Endodermal cell (in vitro differentiated cells): ENCODE results near the gene CC2D2A. TPM values are rescaled to one million over a fixed set of nuclear protein-coding genes. Genes with fewer than 3 reads are reported as not detected.

Source experiments
- DNase-seq: peaks from one replicate; pipeline ENCODE4 v3.0.0-alpha.2; 2017
- H3K27ac ChIP-seq: 2 replicates; pipeline ENCODE4 v1.5.1; 2013; ENCODE audit warnings: mild to moderate bottlenecking, low read depth, low read length, moderate library complexity
- H3K27me3 ChIP-seq: 2 replicates; pipeline ENCODE4 v1.6.1; 2013; ENCODE audit warnings: mild to moderate bottlenecking, low read length, moderate library complexity; ENCODE audit not compliant: insufficient read depth, control insufficient read depth, poor library complexity, severe bottlenecking
- H3K36me3 ChIP-seq: 2 replicates; pipeline ENCODE4 v1.7.0; 2013; ENCODE audit warnings: mild to moderate bottlenecking, low read length, moderate library complexity; ENCODE audit not compliant: control insufficient read depth, insufficient read depth
- H3K4me1 ChIP-seq: one replicate; pipeline ENCODE4 v1.7.0; 2013; ENCODE audit warnings: low read length; ENCODE audit not compliant: control insufficient read depth, insufficient read depth
- H3K4me3 ChIP-seq: 2 replicates; pipeline ENCODE4 v1.5.1; 2013; ENCODE audit warnings: mild to moderate bottlenecking, low read length, moderate library complexity
- H3K9ac ChIP-seq: 2 replicates; pipeline ENCODE4 v1.6.1; 2013; ENCODE audit warnings: mild to moderate bottlenecking, low read length, moderate library complexity; ENCODE audit not compliant: poor library complexity, severe bottlenecking; ENCODE audit errors: extremely low read depth
- H3K9me3 ChIP-seq: 2 replicates; pipeline ENCODE4 v1.6.1; 2013; ENCODE audit warnings: mild to moderate bottlenecking, low read length, moderate library complexity; ENCODE audit not compliant: control insufficient read depth
- H3K27ac Mint-ChIP-seq: 2 replicates; pipeline ENCODE4 v1.8.0; 2020; ENCODE audit warnings: mixed read lengths
- H3K27me3 Mint-ChIP-seq: 2 replicates; pipeline ENCODE4 v1.8.0; 2021; ENCODE audit warnings: mild to moderate bottlenecking, mixed read lengths; ENCODE audit not compliant: insufficient read depth
- H3K36me3 Mint-ChIP-seq: 2 replicates; pipeline ENCODE4 v1.8.0; 2020; ENCODE audit warnings: low read depth, mixed read lengths
- H3K4me1 Mint-ChIP-seq: 2 replicates; pipeline ENCODE4 v1.8.0; 2020; ENCODE audit warnings: mixed read lengths
- H3K4me3 Mint-ChIP-seq: 2 replicates; pipeline ENCODE4 v1.8.0; 2020; ENCODE audit warnings: mild to moderate bottlenecking, moderate library complexity, mixed read lengths
- H3K9me3 Mint-ChIP-seq: 2 replicates; pipeline ENCODE4 v1.8.0; 2020; ENCODE audit warnings: mild to moderate bottlenecking, mixed read lengths
- CTCF ChIP-seq: fragments of 200-600 bp; sonication (generic); conservative IDR thresholded peaks from 2 replicates; pipeline ENCODE4 v1.5.0; 2021; ENCODE audit warnings: antibody characterized with exemption, mild to moderate bottlenecking
- WGBS, 2 experiments: methylation state at CpG; one replicate each; pipeline versions ENCODE4 v1.1.5 to v1.1.7; 2013; ENCODE audit warnings: missing lambda C conversion rate in 2 of 2, mixed read lengths in 1 of 2; ENCODE audit not compliant: insufficient coverage in 1 of 2, insufficient read length in 1 of 2; 5-methylcytosine and 5-hydroxymethylcytosine counted together
- total RNA-seq, 2 donors: library from RNA; stranded (reverse); fragmentation: NEBNext Ultra II Directional in 1 of 2; extraction: Animal tissue kit (Norgen Biotek cat#: 25700) in 1 of 2; gene quantifications; 2 replicates in 1 of 2; 3 replicates in 1 of 2; pipeline ENCODE4 v1.2.1, GENCODE V29; 2021

Gene CC2D2A
- total RNA-seq, 2 donors from 2014 or later, result 12.3 to 25.2 TPM

GRCh38 chr4:15577508-15577907, 107.8 kb downstream of the CC2D2A start:
- H3K27me3 Mint-ChIP-seq, result no peaks in the 10 kb centered on the region
- H3K36me3 ChIP-seq, result no peaks in the 10 kb centered on the region
- H3K4me3 Mint-ChIP-seq, result no peak overlapping the region
- no peak overlapping the region for H3K27ac ChIP-seq
- H3K27ac Mint-ChIP-seq, result peak overlapping the region; percentile 30
- no peak overlapping the region for H3K9ac ChIP-seq
- H3K9me3 Mint-ChIP-seq, result no peaks in the 10 kb centered on the region
- no peak for TF ChIP-seq CTCF
- no peaks in the 10 kb centered on the region for H3K4me1 Mint-ChIP-seq
- no peaks in the 10 kb centered on the region for H3K27me3 ChIP-seq
- peaks cover 5% of the 10 kb centered on the region for H3K36me3 Mint-ChIP-seq
- peaks cover 2% of the 10 kb centered on the region for H3K4me1 ChIP-seq
- DNase-seq, result no peak
- H3K9me3 ChIP-seq, result no peaks in the 10 kb centered on the region
- no peak overlapping the region for H3K4me3 ChIP-seq

GRCh38 chr4:15584785-15585184, 115.1 kb downstream of the CC2D2A start:
- Histone ChIP-seq H3K9me3 (peaks cover 7% of the 10 kb centered on the region), H3K4me1 (no peaks in the 10 kb centered on the region), H3K4me3 (no peak overlapping the region), H3K27ac (no peak overlapping the region), H3K27me3 (no peaks in the 10 kb centered on the region), H3K9ac (no peak overlapping the region), H3K36me3 (no peaks in the 10 kb centered on the region)
- H3K4me1 Mint-ChIP-seq, result no peaks in the 10 kb centered on the region
- H3K36me3 Mint-ChIP-seq, result peaks cover 32% of the 10 kb centered on the region
- H3K9me3 Mint-ChIP-seq, result peaks cover 9% of the 10 kb centered on the region
- no peak overlapping the region for H3K27ac Mint-ChIP-seq
- no peaks in the 10 kb centered on the region for H3K27me3 Mint-ChIP-seq
- no peak overlapping the region for H3K4me3 Mint-ChIP-seq
- 94% methylated on average over 1 of the region's 1 CpG; no CpG with 5 or more reads in 1 of the 2 experiments for WGBS, 2 experiments
- TF ChIP-seq CTCF, result no peak
- no peak for DNase-seq

- Mint-ChIP-seq H3K9me3 (peaks cover 9% of the 10 kb centered on the region), H3K36me3 (peaks cover 32% of the 10 kb centered on the region), H3K27ac (no peak overlapping the region), H3K4me3 (no peak overlapping the region), H3K27me3 (no peaks in the 10 kb centered on the region), H3K4me1 (no peaks in the 10 kb centered on the region)
- no peaks in the 10 kb centered on the region for H3K27me3 ChIP-seq
- no peak for DNase-seq
- no peak for TF ChIP-seq CTCF
- no peak overlapping the region for H3K4me3 ChIP-seq
- no peak overlapping the region for H3K9ac ChIP-seq
- 94 to 100% methylated on average over 2 of the region's 2 CpGs for WGBS, 2 experiments
- no peaks in the 10 kb centered on the region for H3K4me1 ChIP-seq
- H3K36me3 ChIP-seq, result no peaks in the 10 kb centered on the region
- H3K27ac ChIP-seq, result no peak overlapping the region
- peaks cover 7% of the 10 kb centered on the region for H3K9me3 ChIP-seq
Observed at GRCh38 chr4:15585331-15585730, 115.6 kb downstream of the CC2D2A start.
